GM12875 (cell line): ENCODE data around the gene FLT1.

ENCODE experiments used
- H3K4me3 ChIP-seq: one replicate; pipeline ENCODE4 v1.5.1; 2011; ENCODE audit warnings: low read depth, low read length, control low read depth
- TF ChIP-seq, protein P1 (sequence below): IDR thresholded peaks from 2 replicates; pipeline ENCODE4 v1.5.1; 2011; ENCODE audit warnings: low read depth, mild to moderate bottlenecking, control low read depth, inconsistent platforms, low read length, moderate library complexity, borderline replicate concordance; ENCODE audit not compliant: insufficient read depth

Gene FLT1

DNA sequence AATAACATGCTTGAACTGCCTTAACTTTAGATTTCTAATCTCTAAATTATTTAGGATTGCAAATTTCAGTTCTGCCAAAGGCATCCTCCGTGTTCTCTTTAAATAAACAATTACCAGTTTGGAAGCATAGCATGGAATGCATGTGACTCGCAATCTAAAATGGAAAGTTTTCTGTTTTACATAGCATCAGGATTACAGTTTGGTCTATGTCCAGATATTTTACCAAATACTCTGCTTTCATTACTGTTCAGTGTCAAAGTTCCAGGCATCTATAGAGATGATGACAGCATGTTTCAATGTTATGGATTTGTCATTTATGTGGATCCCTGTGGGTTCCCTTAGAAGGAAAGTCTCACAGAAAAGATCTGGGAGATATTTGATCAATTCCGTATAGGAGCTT lies 16.8 kb downstream of the FLT1 start:
- TF ChIP-seq, protein P1, sequence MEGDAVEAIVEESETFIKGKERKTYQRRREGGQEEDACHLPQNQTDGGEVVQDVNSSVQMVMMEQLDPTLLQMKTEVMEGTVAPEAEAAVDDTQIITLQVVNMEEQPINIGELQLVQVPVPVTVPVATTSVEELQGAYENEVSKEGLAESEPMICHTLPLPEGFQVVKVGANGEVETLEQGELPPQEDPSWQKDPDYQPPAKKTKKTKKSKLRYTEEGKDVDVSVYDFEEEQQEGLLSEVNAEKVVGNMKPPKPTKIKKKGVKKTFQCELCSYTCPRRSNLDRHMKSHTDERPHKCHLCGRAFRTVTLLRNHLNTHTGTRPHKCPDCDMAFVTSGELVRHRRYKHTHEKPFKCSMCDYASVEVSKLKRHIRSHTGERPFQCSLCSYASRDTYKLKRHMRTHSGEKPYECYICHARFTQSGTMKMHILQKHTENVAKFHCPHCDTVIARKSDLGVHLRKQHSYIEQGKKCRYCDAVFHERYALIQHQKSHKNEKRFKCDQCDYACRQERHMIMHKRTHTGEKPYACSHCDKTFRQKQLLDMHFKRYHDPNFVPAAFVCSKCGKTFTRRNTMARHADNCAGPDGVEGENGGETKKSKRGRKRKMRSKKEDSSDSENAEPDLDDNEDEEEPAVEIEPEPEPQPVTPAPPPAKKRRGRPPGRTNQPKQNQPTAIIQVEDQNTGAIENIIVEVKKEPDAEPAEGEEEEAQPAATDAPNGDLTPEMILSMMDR: no peak
- H3K4me3 ChIP-seq: no peak overlapping the region

DNA sequence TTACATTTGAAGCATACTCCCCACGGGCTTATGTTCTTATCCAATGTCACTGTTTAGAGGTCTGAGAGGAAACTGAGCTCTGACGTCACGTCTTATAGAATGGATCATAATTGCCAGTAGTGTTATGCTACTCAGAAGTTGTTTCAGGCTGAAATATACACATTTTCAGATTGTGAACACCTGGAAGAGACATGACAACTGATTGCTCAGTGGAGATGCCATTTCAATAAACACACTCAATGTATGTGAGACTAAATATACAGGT lies 17.3 kb downstream of the FLT1 start:
- TF ChIP-seq, protein P1: no peak
- no peak overlapping the region for H3K4me3 ChIP-seq

DNA sequence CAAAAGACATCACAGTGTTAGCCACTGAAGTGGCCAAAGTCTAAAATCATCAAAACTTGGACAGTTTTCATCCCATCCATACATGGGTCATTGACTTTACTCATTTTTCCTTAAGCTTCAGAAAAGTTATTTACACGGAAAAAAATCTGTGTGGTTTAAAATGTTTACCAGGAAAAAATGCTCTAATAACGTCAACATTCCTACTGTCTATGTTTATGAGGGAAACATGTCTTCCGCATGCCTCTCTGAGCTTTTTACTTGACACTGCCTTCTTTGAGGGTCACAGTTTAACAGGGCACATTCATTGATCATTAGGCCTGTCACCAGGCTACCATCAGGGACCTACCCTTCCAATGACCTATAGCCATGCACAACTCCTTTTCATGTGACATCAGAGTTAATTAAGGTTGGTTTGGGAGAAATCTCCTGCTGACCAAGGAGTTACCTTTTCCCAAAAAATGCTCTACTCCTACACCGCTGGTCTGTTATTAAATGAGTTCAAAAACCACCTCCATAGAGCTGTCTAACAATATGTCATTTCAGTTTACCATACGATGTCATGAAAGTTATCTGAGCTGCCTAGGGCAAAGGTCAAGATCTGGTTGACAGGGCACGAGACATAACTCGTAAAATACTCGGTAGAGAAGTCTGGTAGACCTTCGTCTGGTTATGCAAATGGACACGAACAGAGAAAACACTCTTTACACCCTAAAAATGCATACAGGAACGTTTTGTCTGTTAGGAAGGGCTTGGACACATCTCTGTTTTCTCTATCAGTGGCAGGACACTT lies 17.8 kb downstream of the FLT1 start:
- no peak overlapping the region for H3K4me3 ChIP-seq
- TF ChIP-seq, protein P1: no peak

DNA sequence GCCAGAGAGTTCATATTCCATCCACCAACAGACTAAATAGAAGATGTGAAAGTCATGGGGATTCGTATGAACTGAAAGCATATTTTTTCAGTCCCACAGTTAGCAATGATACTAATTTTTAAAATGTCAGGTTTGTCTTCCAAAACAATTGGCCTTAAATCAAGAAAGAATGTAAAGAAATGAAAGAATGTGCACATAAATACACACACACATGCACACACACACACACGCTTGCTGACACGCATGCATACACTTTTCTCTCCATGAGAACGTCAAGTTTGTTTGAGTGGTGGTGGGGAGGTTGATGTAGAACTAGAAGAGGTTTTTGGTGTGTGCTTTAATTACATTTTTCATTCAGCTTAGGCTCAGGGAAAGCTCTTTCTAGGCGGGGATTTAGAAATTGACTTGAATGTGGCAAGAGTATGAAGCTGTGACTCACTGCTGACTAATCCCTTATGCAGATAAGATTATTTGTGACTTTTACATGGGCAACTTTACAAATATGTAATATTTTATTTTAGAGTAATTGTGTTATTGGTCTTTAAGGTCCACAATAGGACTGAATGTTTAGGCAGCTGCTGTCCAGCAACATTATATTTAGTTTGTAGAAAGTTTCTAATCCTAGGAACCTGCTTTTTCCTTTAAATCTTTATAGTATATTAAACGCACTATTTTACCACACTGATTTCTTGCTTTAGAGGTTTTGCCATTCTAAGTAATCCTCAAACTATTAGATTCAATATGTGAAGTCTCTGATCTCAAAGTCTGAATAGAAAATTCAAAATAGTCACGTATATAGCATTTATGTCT lies 18.8 kb downstream of the FLT1 start:
- TF ChIP-seq, protein P1: no peak
- no peak overlapping the region for H3K4me3 ChIP-seq

DNA sequence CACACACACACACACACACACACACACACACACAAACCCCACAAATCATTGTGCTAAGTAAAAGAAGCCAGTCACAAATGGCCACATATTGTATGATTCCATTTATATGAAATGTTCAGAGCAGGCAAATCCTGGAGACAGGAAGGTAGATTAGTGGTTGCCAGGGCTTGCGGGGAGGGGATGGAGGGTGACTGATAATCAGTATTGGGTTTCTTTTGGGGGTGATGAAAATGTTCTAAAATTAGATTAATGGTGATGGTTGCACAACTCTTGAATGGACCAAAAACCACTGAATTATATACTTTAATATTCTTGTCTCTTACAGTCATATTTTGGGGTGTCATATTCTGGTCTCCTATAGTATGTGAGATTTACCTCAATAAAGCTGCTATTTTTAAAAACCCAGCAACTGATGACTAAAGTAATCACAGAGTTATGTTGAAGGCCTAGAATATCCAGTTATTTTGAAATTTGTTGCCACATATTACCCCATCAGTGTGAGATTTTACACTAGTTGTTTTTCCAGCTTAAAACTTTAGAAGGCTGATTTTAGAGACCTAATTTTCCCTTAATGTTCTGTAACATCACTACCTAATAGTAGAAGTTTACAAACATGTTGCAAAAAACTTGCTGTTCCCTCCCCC lies 20.3 kb downstream of the FLT1 start:
- H3K4me3 ChIP-seq: no peak overlapping the region
- TF ChIP-seq, protein P1: no peak

DNA sequence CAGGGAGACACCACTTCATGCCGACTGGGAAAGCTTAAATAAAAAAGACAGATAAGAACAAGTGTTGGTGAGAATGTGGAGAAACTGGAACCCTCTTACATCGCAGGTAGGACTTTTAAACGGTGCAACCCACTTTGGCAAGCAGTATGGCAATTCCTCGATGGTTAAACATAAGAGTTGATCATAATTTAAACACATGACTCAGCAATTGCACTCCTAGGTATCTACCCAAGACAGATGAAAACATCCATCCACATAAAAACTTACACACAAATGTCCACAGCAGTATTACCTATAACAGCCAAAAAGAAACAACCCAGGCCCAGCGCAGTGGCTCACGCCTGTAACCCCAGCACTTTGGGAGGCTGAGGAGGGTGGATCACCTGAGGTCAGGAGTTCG lies 21.9 kb downstream of the FLT1 start:
- no peak overlapping the region for H3K4me3 ChIP-seq
- TF ChIP-seq, protein P1: no peak

DNA sequence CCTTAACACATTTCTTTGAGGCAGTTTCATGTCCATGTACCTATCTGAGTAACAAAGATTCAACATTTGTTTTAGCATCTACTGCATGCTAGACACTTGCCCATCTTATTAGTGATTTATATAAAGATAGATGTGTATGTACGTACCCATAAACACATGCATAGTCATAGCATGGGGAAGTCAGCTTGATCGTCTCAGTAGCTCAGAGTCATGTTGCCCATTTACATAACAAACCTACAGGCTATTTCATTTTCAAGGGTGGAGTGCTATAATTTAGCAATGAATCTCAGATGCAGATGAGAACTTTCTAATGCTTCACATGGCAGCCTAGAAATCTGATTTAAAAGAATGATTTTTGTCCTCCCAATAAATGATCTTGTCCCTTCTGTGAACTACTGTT lies 23.5 kb downstream of the FLT1 start:
- no peak overlapping the region for H3K4me3 ChIP-seq
- TF ChIP-seq, protein P1: no peak
